Activated naive CD4-positive, alpha-beta T cell treated with Interleukin-2 at 50 U/mL for 16 hours (primary cell): ENCODE measurements around the gene GLB1L3.
A peak's percentile ranks its signal among the peaks of the same experiment; 100 is the strongest.

Source experiments
- DNase-seq: peaks from one replicate; pipeline ENCODE4 v3.0.0-alpha.2; 2020

Gene GLB1L3

GRCh38 chr11:134275534-134276395, at the start of gene GLB1L3:
GLB1L3 (plus strand) TSS chr11:134276379; CDS start chr11:134276741, 362 bp downstream.
- DNase-seq, result peak; percentile 82

- no peak for DNase-seq
Observed at GRCh38 chr11:134226806-134227325, 49.3 kb upstream of the GLB1L3 start.

GRCh38 chr11:134228625-134229024, 47.6 kb upstream of the GLB1L3 start:
- peak; percentile 22 for DNase-seq

GRCh38 chr11:134229126-134229790, 46.9 kb upstream of the GLB1L3 start:
- DNase-seq, result no peak

- DNase-seq, result no peak
Observed at GRCh38 chr11:134230339-134230738, 45.8 kb upstream of the GLB1L3 start.

- no peak for DNase-seq
Observed at GRCh38 chr11:134231958-134232659, 44.1 kb upstream of the GLB1L3 start.

- DNase-seq, result no peak
Observed at GRCh38 chr11:134233729-134234179, 42.4 kb upstream of the GLB1L3 start.

- DNase-seq, result no peak
Observed at GRCh38 chr11:134235399-134235798, 40.8 kb upstream of the GLB1L3 start.

GRCh38 chr11:134236834-134237556, 39.2 kb upstream of the GLB1L3 start:
- DNase-seq, result no peak

GRCh38 chr11:134237557-134237922, 38.6 kb upstream of the GLB1L3 start:
- no peak for DNase-seq

- no peak for DNase-seq
Observed at GRCh38 chr11:134238956-134239355, 37.2 kb upstream of the GLB1L3 start.

GRCh38 chr11:134240592-134240991, 35.6 kb upstream of the GLB1L3 start:
- DNase-seq, result no peak

- no peak for DNase-seq
Observed at GRCh38 chr11:134242376-134242775, 33.8 kb upstream of the GLB1L3 start.

- no peak for DNase-seq
Observed at GRCh38 chr11:134243913-134244312, 32.3 kb upstream of the GLB1L3 start.

- DNase-seq, result no peak
Observed at GRCh38 chr11:134244593-134244992, 31.6 kb upstream of the GLB1L3 start.

GRCh38 chr11:134245434-134245833, 30.7 kb upstream of the GLB1L3 start:
- no peak for DNase-seq

- DNase-seq, result no peak
Observed at GRCh38 chr11:134246100-134246499, 30.1 kb upstream of the GLB1L3 start.

GRCh38 chr11:134246678-134247077, 29.5 kb upstream of the GLB1L3 start:
- DNase-seq, result no peak

GRCh38 chr11:134248910-134249480, 27.2 kb upstream of the GLB1L3 start:
- DNase-seq, result peak; percentile 14

- no peak for DNase-seq
Observed at GRCh38 chr11:134250246-134250645, 25.9 kb upstream of the GLB1L3 start.

GRCh38 chr11:134250675-134251074, 25.5 kb upstream of the GLB1L3 start:
- no peak for DNase-seq
